Measurements from ENCODE around the gene KRTAP12-1.
A peak's percentile ranks its signal among the peaks of the same experiment; 100 is the strongest.

The KRTAP12-1 gene

GRCh38 chr21:44681861-44682579 lies at the start of gene KRTAP12-1:
KRTAP12-1 (minus strand) TSS chr21:44682163; CDS start chr21:44682123, 40 bp downstream.
- DNase-seq = no peak

- no peak for DNase-seq
Observed at GRCh38 chr21:44730951-44731579, 49.1 kb upstream of the KRTAP12-1 start.

- DNase-seq = no peak
Observed at GRCh38 chr21:44730028-44730395, 48.0 kb upstream of the KRTAP12-1 start.

- DNase-seq = no peak
Observed at GRCh38 chr21:44729336-44730027, 47.5 kb upstream of the KRTAP12-1 start.

- no peak for DNase-seq
Observed at GRCh38 chr21:44728716-44729115, 46.8 kb upstream of the KRTAP12-1 start.

- no peak for DNase-seq
Observed at GRCh38 chr21:44727757-44728156, 45.8 kb upstream of the KRTAP12-1 start.

GRCh38 chr21:44727321-44727720 lies 45.4 kb upstream of the KRTAP12-1 start:
- no peak for DNase-seq

GRCh38 chr21:44726826-44727225 lies 44.9 kb upstream of the KRTAP12-1 start:
- DNase-seq = no peak

- DNase-seq = no peak
Observed at GRCh38 chr21:44724926-44725325, 43.0 kb upstream of the KRTAP12-1 start.

GRCh38 chr21:44724196-44724595 lies 42.2 kb upstream of the KRTAP12-1 start:
- DNase-seq = no peak

GRCh38 chr21:44723177-44724131 lies 41.5 kb upstream of the KRTAP12-1 start:
- DNase-seq = peak; percentile 30

GRCh38 chr21:44722731-44723130 lies 40.8 kb upstream of the KRTAP12-1 start:
- no peak for DNase-seq

- DNase-seq = no peak
Observed at GRCh38 chr21:44720170-44720569, 38.2 kb upstream of the KRTAP12-1 start.

GRCh38 chr21:44718571-44718970 lies 36.6 kb upstream of the KRTAP12-1 start:
- no peak for DNase-seq

- DNase-seq = no peak
Observed at GRCh38 chr21:44718093-44718492, 36.1 kb upstream of the KRTAP12-1 start.

GRCh38 chr21:44716984-44717383 lies 35.0 kb upstream of the KRTAP12-1 start:
- DNase-seq = no peak

GRCh38 chr21:44714905-44715304 lies 32.9 kb upstream of the KRTAP12-1 start:
- DNase-seq = no peak

- no peak for DNase-seq
Observed at GRCh38 chr21:44713846-44714245, 31.9 kb upstream of the KRTAP12-1 start.

GRCh38 chr21:44713130-44713529 lies 31.2 kb upstream of the KRTAP12-1 start:
- DNase-seq = no peak

- no peak for DNase-seq
Observed at GRCh38 chr21:44712203-44713028, 30.5 kb upstream of the KRTAP12-1 start.

- no peak for DNase-seq
Observed at GRCh38 chr21:44711327-44712202, 29.6 kb upstream of the KRTAP12-1 start, which contains the start of gene TSPEAR. TSPEAR (minus strand) TSS chr21:44711572; CDS start chr21:44711514, 58 bp downstream.

Measured in stimulated activated CD4-positive, alpha-beta T cell treated with anti-CD3 and anti-CD28 coated beads, Interleukin-15, amount 100 ng/mL, for 24 hours (primary cell).